ENCODE results near the gene TMEM72.

- TF ChIP-seq, protein P1, sequence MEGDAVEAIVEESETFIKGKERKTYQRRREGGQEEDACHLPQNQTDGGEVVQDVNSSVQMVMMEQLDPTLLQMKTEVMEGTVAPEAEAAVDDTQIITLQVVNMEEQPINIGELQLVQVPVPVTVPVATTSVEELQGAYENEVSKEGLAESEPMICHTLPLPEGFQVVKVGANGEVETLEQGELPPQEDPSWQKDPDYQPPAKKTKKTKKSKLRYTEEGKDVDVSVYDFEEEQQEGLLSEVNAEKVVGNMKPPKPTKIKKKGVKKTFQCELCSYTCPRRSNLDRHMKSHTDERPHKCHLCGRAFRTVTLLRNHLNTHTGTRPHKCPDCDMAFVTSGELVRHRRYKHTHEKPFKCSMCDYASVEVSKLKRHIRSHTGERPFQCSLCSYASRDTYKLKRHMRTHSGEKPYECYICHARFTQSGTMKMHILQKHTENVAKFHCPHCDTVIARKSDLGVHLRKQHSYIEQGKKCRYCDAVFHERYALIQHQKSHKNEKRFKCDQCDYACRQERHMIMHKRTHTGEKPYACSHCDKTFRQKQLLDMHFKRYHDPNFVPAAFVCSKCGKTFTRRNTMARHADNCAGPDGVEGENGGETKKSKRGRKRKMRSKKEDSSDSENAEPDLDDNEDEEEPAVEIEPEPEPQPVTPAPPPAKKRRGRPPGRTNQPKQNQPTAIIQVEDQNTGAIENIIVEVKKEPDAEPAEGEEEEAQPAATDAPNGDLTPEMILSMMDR (IDR thresholded peaks at IDR 0.05; ENCODE audit: poor library complexity): no peak
- TF ChIP-seq EZH2 (IDR thresholded peaks at IDR 0.05; ENCODE audit: borderline replicate concordance) (no peak), EZH2phosphoT487 (IDR thresholded peaks at IDR 0.05; ENCODE audit: low read depth, severe bottlenecking, unreplicated experiment) (no peak)
Observed at GRCh38 chr10:44974082-44974627, 63.0 kb downstream of the TMEM72 start.

Data from hepatocyte (in vitro differentiated cells).